ENCODE results near the gene MRPL42.

DNA sequence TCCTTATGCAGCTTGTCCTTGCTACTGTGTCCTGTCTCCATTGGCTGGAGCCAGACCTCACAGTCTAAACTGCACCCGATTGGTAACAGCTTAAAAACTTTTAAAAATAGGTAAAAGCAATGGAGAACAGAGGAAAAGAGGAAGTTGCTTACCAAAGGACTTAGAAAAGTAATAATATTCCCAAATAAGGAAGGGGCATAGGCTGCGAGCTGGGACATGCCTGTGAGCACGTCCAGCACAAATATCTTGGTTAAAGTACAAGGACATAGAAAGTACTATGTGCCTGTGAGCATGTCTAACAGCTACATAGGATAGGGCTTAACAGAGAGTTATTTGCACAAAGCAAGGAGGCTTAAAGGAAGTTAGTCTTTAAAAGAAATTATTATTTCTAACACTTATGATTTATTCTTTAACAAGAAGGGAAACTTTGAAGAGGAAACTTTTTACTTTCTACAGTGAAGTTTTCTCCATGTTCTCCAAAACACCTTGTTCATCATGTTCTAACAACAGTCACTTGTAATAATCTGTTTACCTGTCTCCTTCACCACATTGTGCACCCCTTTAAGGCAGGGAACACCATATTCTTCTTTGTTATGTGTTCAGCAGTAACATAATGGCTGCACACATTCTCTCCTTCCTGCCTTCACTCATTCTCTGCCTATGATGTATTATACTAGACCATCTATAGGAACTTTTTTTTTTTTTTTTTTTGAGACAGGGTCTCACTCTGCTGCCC is 15.7 kb upstream of the MRPL42 start:
- TF ChIP-seq POLR2AphosphoS5 (IDR thresholded peaks at IDR 0.05; ENCODE audit: low read depth, low read length) (no peak), TAF1 (IDR thresholded peaks at IDR 0.05; ENCODE audit: borderline replicate concordance, insufficient read depth, low read length) (no peak)
- TF ChIP-seq, protein P1, sequence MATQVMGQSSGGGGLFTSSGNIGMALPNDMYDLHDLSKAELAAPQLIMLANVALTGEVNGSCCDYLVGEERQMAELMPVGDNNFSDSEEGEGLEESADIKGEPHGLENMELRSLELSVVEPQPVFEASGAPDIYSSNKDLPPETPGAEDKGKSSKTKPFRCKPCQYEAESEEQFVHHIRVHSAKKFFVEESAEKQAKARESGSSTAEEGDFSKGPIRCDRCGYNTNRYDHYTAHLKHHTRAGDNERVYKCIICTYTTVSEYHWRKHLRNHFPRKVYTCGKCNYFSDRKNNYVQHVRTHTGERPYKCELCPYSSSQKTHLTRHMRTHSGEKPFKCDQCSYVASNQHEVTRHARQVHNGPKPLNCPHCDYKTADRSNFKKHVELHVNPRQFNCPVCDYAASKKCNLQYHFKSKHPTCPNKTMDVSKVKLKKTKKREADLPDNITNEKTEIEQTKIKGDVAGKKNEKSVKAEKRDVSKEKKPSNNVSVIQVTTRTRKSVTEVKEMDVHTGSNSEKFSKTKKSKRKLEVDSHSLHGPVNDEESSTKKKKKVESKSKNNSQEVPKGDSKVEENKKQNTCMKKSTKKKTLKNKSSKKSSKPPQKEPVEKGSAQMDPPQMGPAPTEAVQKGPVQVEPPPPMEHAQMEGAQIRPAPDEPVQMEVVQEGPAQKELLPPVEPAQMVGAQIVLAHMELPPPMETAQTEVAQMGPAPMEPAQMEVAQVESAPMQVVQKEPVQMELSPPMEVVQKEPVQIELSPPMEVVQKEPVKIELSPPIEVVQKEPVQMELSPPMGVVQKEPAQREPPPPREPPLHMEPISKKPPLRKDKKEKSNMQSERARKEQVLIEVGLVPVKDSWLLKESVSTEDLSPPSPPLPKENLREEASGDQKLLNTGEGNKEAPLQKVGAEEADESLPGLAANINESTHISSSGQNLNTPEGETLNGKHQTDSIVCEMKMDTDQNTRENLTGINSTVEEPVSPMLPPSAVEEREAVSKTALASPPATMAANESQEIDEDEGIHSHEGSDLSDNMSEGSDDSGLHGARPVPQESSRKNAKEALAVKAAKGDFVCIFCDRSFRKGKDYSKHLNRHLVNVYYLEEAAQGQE (IDR thresholded peaks at IDR 0.05; ENCODE audit: insufficient read depth in 1 of 2, low read depth in 2 of 2, low read length in 2 of 2), result no peak

All from PFSK-1 (cell line).